Activated T-cell treated with anti-CD3 and anti-CD28 coated beads for 1 hour (primary cell): Measurements from ENCODE around the gene TACC3.

Experiments used
- DNase-seq: peaks from one replicate; pipeline ENCODE4 v3.0.0-alpha.2; 2020; ENCODE audit warnings: low read depth

TACC3 gene

DNA sequence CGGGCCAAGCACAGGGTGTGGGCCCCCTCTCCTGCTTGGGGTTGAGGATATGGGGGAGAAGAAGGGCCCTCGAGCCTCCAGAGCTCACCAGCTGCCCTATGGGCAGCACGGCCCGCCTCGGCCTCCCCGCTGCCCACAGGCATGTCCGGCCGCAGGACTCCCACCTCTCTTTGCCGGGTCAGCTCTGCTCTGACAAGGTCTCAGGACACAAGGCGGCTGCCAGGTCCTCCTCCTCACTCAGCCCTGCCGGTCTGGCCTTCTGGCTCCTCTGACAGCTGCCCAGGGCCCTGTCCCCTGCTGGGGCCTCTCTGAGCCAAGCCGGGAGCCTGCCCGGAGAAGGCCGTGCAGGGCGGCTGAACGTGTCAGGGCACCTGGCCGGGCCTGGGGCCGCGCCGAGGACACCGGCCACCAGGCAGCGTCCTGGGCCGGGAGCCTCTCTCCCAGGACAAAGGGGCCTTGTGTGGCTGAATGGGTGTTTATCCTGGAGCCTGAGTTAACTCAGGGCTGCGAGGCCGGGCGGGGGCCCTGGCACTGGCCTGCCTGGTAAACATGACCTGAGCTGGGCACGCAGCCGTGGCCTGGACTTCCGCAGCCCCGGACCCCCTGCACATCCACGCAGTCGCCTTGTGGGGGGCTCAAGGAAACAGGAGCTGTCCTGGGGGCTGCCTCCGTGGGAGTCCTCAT, 25.7 kb downstream of the TACC3 start:
- DNase-seq: no peak

- DNase-seq: no peak
These were observed 26.3 kb downstream of the TACC3 start for GRCh38 chr4:1747603-1747967.

DNA sequence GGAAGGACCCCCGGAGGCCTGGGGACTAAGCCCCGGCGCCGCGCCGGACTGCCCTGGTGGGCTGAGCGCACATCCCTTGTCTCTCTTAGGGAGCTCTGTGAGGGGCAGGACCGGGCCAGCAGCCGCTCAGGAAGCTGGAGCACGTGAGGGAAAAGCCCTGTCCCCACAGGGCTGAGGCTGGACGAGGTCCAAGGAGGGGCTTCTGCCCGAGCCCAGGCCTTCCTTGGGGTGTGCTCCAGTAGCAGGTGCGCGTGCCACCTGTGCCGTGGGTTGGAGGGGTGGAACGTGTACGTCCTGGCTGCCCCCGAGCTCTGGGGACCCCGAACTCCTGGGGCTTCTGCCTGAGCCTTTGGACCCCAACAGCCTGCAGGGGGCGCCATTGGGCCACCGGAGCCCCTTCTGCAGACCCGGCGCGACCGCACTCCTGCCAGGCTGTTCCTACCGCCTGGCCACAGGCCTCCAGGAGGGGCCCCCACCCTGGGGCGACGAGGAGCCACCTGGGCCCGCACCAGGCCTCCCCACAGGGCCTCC, 27.2 kb downstream of the TACC3 start:
- DNase-seq: peak; percentile 77

- DNase-seq: no peak
These were observed 28.0 kb downstream of the TACC3 start for GRCh38 chr4:1749370-1749769.

DNA sequence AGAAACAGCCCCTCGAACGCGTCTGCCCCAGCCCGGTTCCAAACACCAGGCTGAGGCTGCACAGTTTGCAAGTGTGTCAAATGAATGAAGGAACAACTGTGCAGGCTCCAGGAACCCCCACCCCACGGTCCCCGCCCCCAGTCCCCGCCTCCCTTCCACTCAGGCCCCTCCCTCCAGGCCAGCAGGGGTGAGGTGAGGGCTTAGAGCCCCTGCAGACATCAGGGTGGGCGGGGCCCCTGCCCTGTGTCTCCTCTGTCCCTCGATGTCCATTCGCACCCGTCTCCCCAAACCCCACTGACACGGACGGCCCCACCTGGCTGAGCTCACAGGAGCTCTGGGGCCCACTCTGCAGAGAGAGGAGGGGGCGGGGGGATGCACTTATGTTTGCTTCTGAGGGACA, 28.5 kb downstream of the TACC3 start:
- no peak for DNase-seq

DNA sequence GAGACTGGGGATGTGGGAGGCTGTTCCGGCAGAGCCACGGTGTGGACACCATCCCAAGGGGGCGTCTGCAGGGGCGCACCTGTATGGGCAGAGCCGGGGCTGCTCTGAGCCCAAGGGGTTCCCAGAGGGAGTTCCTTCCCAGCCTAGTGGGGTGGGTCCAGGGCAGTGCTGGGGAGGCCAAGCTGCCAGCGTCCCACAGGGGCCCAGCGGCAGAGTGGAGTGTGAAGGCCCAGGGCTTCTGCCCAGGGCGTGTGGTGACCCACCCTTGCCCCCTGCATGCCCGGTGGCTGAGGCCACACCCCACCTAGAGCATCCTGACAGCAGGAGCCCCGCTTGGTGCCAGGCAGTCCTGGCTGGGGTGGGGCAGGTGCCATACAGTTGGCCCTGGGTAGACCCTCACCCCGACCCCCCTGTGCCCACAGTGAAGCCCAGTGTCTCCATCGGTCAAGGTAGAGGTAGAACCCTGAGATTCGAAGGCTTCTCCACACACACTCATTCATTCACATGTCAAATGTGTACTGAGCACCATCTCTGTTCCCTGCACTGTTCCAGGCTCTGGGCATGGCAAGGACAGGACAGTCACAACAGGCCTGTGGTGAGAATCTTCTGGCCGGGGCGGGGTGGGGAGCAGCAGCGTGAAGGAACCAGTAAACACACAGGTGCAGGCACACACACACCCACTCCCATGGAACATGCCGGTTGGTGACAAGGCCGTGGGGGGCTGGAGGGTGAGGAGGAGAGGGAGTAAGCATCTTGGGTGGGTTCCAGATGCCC, 29.2 kb downstream of the TACC3 start:
- no peak for DNase-seq

DNA sequence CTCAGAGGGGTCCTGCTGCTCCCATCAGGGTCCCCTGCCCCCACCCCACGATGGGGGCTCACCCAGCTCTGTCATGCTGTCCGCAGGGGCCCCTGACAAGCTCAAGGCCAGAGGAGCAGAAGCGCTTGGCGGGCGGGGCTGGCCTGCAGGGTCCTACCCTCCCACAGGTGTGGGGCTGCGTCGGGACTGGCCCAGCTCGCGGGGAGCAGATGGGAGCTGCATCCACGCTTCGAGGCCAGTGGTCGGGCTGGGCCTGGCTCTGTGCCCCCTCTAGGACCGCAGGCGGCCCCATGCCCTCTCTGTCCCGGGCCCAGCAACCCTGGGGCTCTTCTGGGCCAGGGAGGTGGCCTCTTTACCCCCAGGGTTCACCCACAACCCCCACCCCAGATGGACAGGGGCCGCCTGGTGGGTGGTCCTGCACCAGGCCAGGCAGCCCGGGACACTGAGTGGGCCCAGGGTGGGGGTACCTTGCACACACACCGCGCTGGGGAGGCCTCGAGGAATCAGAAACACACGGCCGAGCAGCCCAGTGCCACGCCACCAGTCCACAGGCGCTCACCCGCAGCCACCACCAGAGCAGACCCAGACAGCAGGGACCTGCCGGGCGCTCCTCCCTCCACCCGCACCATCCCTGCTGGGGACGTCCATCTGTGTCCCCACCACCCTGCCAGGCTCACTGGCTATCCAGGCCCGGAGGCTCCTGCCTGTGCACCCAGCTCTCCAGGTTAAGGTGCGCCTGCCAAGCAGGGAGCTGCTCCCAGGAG, 30.0 kb downstream of the TACC3 start:
- DNase-seq: no peak

DNA sequence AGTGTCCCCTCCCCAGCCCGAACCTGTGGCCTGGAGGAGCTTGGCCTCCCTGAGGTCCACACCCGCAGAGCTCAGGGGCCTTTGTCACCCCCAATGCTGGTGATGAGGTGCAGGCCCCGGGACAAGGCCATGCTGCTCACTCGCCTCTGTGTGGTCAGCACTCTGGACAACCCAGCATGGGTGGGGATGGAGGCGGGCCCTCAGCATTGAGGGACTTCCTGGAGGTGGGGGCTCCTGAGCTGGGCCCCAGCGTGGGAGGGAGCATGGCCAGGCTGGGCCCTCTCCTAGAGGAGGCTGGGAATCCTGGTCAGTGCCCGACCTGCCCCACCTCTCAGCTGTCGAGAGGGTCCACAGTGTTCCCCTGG, 30.6 kb downstream of the TACC3 start:
- no peak for DNase-seq

- no peak for DNase-seq
These were observed 31.1 kb downstream of the TACC3 start for GRCh38 chr4:1752284-1753041.

GRCh38 chr4:1753294-1753696, 32.0 kb downstream of the TACC3 start:
- no peak for DNase-seq

DNA sequence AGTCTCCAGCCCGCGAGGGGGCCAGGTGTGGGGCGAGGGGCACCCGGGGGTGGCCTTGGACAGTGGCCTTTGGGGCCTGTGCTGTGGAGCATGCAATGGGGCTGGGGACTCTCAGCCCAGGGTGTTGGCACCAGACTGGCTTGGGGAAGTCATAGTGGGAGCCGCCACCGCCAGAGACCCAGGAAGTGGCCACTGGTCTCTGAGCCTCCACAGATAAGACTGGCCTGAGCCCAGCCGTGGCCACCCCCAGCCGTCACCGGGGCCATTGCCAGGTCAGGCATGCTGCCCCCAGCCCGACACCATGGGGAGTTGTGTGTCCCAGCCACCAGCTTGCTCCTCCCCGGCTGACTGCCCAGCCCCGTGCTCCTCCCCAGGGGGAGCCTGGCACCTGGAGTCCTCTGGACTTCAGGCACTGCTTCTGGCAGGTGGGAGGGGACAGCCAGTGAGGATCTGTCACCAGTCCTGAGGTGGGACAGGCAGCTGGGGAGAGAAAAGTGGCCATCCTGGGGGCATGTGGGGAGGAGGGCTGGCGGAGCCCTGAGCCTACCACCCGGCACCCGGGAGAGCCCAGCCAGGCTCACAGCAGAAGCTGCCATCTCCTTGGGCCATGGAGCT, 32.5 kb downstream of the TACC3 start:
- DNase-seq: no peak

DNA sequence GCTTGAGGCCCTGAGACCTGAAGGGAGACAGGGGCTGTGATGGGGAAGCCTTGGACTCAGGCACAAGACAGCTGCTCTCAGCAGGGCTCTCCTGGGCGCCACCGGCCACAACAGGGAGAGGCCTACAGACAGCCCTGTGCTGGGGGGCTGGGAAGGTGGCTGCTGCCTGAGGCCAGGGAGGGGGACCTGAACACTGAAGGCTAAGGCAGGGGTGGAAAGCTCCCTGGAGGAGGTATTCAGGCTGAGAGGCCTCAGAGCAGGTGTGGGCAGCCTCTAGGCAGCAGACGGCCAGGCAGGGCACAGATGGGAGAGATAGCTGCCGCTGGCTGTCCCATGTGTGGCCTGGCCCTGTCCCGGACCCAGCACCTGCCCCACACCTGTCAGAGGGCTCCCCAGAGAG, 33.0 kb downstream of the TACC3 start:
- DNase-seq: no peak

DNA sequence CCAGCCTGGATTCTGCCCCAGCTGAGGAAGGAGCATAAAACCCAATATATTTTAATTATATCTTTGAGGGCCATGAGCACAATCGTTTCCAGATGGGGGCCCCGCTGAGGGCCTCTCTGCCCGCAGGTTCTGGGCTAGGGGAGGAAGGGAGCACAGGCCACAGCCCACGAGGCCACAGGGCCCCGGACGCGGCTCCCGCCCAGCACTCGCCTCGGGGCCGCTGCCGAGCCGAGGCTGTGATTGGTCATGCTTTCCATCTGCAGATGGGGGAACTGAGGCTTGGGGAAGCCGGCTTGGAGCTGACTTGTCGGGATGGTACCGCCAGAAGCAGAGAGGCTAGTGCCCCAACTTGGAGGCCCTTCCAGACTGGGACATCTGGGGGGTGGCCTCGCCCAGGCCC, 34.0 kb downstream of the TACC3 start:
- no peak for DNase-seq

GRCh38 chr4:1756079-1756478, 34.8 kb downstream of the TACC3 start:
- DNase-seq: no peak

DNA sequence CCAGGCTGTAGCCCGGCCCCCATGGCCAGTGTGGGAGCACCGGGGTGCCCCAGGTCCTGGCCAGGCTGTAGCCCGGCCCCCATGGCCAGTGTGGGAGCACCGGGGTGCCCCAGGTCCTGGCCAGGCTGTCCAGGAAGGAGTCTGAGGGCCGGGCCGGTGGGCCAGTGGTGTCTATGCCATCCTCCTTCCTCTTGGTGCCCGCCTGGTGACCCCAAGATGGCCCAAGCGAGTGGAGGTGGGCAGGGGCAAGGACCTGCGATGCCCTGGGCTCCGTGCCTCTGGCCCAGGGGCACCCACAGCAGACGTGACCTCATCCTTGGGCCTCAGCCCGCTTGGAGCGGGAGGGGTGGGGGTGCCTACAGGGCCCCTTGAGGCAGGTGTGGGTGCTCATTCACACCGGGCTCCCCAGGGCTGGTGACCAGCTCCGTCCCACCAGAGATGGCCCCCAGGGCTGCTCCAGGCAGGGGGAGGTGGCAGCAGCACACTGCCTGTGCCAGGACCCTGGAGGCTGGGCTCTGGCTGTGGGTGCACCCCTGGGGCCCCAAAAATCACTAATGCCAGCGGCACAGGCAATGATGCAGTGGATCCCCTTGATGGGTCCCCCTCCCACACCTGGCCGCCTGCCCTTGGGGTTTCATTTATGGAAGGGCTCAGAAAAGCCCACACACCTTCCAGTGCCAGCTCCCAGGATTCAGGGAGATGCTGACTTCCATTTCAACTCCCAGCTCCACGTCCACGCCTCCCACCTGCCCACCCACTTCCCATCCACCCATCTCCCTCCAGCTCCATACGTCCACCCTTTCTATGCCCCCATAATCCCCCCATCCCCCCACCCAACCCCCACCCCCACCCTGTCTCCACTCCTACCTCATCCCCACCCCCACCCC, 35.8 kb downstream of the TACC3 start:
- DNase-seq: no peak

DNA sequence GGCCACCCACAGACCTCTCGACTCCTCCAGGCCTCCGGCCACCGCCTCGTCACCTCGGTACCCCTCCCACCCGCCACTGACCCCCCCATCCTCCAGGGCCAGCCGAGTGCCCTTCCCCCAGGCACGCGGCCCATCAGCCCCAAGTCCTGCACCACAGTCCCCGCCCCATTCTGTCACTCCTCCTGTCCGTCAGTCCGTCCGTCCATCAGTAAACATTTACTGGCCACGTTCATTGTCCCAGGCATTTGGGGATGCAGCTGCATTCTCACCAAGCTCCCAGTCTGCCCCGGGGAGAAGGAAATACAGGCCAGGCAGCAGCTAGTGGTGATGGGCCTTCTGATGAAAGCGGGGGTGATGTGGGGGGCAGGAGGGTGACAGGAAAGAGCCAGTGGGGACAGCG, 36.5 kb downstream of the TACC3 start:
- no peak for DNase-seq

DNA sequence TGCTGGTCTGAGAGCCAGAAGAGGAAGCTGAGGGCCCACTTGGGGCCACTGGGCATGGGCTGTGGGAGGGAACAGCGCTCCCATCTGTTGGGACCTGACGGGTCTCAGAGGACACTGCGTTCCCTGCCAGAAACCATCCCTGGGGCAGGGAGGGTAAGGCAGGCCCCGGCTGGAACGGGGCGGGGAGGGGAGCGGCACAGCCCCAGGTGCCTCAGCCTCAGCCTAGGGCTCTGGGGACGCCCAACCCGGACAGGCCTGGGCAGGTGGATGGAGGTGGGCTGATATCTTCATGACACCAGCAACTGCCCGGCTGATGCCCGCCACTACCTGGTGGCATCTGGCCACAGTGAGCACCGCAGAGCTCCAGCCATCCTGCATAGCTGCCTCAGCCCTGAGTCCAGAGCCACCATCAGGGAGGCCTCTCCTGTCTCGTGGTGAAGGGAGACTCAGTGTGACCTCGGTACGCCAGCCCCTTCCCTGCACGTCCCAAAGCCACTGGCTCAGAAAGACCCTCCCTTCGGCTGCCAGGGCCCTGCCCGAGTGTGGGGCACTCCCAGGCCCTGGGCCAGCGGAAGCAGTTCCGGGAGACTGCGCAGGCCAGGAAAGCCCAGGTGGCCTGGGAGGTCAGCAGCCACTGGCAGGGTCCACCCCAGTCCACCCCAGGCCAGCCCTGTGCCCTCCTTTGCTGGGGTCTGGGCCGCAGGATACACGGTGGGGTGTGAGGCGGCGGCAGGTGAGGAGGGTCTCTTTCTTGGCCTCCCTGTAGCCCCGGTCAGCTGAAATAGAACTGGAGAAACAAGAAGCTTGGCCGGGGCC, 37.2 kb downstream of the TACC3 start:
- DNase-seq: no peak

- DNase-seq: no peak
These were observed 38.0 kb downstream of the TACC3 start for GRCh38 chr4:1759170-1759817.

DNA sequence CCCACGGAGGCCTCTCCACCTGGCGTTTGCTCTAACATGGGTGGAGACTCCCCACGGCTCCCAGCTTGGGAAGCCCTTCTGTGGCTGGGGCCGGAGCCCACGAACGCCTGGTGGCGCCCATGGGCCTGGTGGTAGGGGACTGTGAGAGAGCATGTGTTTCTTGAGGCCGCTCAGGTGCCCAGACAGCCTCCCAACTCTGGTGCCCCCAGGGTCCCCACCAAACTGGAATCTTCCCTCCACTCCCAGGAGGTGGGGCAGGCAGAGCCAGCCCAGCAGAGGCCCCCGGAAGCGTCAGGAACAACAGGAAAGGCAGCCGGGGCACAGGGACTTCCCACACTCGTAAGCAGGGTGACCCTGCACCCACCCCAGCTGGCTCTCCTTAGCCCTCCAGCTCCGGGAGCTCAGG, 38.5 kb downstream of the TACC3 start:
- DNase-seq: no peak
